Neutrophil (primary cell): ENCODE data around the gene TRPV6.

Experiments
- H3K27ac ChIP-seq: fragments of 200-600 bp; sonication (generic); 2 replicates; pipeline ENCODE4 v1.5.1; 2016; ENCODE audit warnings: mild to moderate bottlenecking, moderate library complexity
- H3K27me3 ChIP-seq: fragments of 200-600 bp; sonication (generic); 2 replicates; pipeline ENCODE4 v1.6.0; 2016; ENCODE audit warnings: mild to moderate bottlenecking
- H3K36me3 ChIP-seq: fragments of 200-600 bp; sonication (generic); 2 replicates; pipeline ENCODE4 v1.5.1; 2017
- H3K4me1 ChIP-seq, 2 experiments: fragments of 200-600 bp in 1 of 2; sonication (generic) in 1 of 2; 1 replicate in 1 of 2; 2 replicates in 1 of 2; pipeline versions ENCODE4 v1.5.1 to v1.6.1; 2013 to 2016; ENCODE audit warnings: low read depth in 1 of 2, low read length in 1 of 2, mild to moderate bottlenecking in 1 of 2, moderate library complexity in 1 of 2; ENCODE audit not compliant: control insufficient read depth in 1 of 2, insufficient read depth in 1 of 2
- H3K4me3 ChIP-seq, 2 experiments: fragments of 200-600 bp in 1 of 2; sonication (generic) in 1 of 2; 1 replicate in 1 of 2; 2 replicates in 1 of 2; pipeline ENCODE4 v1.5.1; 2013 to 2016; ENCODE audit warnings: low read depth in 1 of 2, low read length in 1 of 2, mild to moderate bottlenecking in 1 of 2, moderate library complexity in 1 of 2
- H3K9me3 ChIP-seq: fragments of 200-600 bp; sonication (generic); 2 replicates; pipeline ENCODE4 v1.5.1; 2016
- CTCF ChIP-seq: fragments of 200-600 bp; sonication (generic); IDR thresholded peaks from 2 replicates; pipeline ENCODE4 v1.5.1; 2016; ENCODE audit warnings: antibody characterized with exemption

Gene TRPV6

GRCh38 chr7:142919656-142920055 lies 34.1 kb upstream of the TRPV6 start:
- no peak overlapping the region for H3K27ac ChIP-seq
- no peaks in the 10 kb centered on the region for H3K4me1 ChIP-seq
- H3K36me3 ChIP-seq = no peaks in the 10 kb centered on the region
- peaks cover 8% of the 10 kb centered on the region for H3K27me3 ChIP-seq
- H3K4me3 ChIP-seq = no peak overlapping the region
- H3K9me3 ChIP-seq = no peaks in the 10 kb centered on the region
- no peak for TF ChIP-seq CTCF

GRCh38 chr7:142918901-142919300 lies 33.4 kb upstream of the TRPV6 start:
- peaks cover 8% of the 10 kb centered on the region for H3K27me3 ChIP-seq
- TF ChIP-seq CTCF = no peak

GRCh38 chr7:142917447-142917846 lies 31.9 kb upstream of the TRPV6 start:
- Histone ChIP-seq H3K36me3 (no peaks in the 10 kb centered on the region), H3K9me3 (no peaks in the 10 kb centered on the region), H3K27ac (no peak overlapping the region), H3K27me3 (peaks cover 8% of the 10 kb centered on the region), H3K4me1 (no peaks in the 10 kb centered on the region), H3K4me3 (no peak overlapping the region)
- TF ChIP-seq CTCF = no peak

More at GRCh38 chr7:142918901-142919300, 33.4 kb upstream of the TRPV6 start:
- Histone ChIP-seq H3K36me3 (no peaks in the 10 kb centered on the region), H3K4me1 (no peaks in the 10 kb centered on the region), H3K4me3 (no peak overlapping the region), H3K9me3 (no peaks in the 10 kb centered on the region), H3K27ac (no peak overlapping the region)

GRCh38 chr7:142916508-142916907 lies 31.0 kb upstream of the TRPV6 start:
- Histone ChIP-seq H3K36me3 (no peaks in the 10 kb centered on the region), H3K27me3 (peaks cover 8% of the 10 kb centered on the region), H3K27ac (no peak overlapping the region), H3K9me3 (no peaks in the 10 kb centered on the region), H3K4me1 (no peaks in the 10 kb centered on the region), H3K4me3 (no peak overlapping the region)
- no peak for TF ChIP-seq CTCF

- H3K27me3 ChIP-seq = peaks cover 8% of the 10 kb centered on the region
Measured at GRCh38 chr7:142915315-142915714, 29.8 kb upstream of the TRPV6 start.

More at GRCh38 chr7:142915315-142915714, 29.8 kb upstream of the TRPV6 start:
- Histone ChIP-seq H3K27ac (no peak overlapping the region), H3K9me3 (no peaks in the 10 kb centered on the region), H3K4me1 (peaks cover 4 to 5% of the 10 kb centered on the region in 2 experiments), H3K36me3 (no peaks in the 10 kb centered on the region), H3K4me3 (no peak overlapping the region)
- no peak for TF ChIP-seq CTCF
